HAP-1 (cell line): ENCODE measurements around the gene LTBR.

ENCODE experiments used
- DNase-seq, 2 experiments: peaks; one replicate each; pipeline ENCODE4 v3.0.0-alpha.2; 2016 to 2020; ENCODE audit warnings: low spot score in 2 of 2
- H3K27me3 ChIP-seq: fragments of 250-450 bp; sonication (Bioruptor Pico); 2 replicates; pipeline ENCODE4 v1.5.1; 2020; ENCODE audit warnings: low read depth, mild to moderate bottlenecking, moderate library complexity
- H3K36me3 ChIP-seq: fragments of 250-450 bp; sonication (Bioruptor Pico); replicated peaks from 2 replicates; pipeline ENCODE4 v1.5.1; 2020; ENCODE audit warnings: mild to moderate bottlenecking
- H3K4me1 ChIP-seq: fragments of 250-450 bp; sonication (Bioruptor Pico); 2 replicates; pipeline ENCODE4 v1.5.1; 2020; ENCODE audit warnings: mild to moderate bottlenecking
- H3K4me3 ChIP-seq: fragments of 250-450 bp; sonication (Bioruptor Pico); 2 replicates; pipeline ENCODE4 v1.5.1; 2020; ENCODE audit warnings: mild to moderate bottlenecking, moderate library complexity
- H3K9me3 ChIP-seq: fragments of 250-450 bp; sonication (Bioruptor Pico); 2 replicates; pipeline ENCODE4 v1.5.1; 2020; ENCODE audit warnings: mild to moderate bottlenecking, moderate library complexity
- in situ Hi-C: fragments of 300-500 bp; cut with MboI; formaldehyde crosslinking; loops from 3 replicates; pipeline ENCODE4 v1.14.3; 2020; ENCODE audit warnings: low sequenced_read_pairs, inconsistent platforms, mixed read lengths

Gene LTBR

DNA sequence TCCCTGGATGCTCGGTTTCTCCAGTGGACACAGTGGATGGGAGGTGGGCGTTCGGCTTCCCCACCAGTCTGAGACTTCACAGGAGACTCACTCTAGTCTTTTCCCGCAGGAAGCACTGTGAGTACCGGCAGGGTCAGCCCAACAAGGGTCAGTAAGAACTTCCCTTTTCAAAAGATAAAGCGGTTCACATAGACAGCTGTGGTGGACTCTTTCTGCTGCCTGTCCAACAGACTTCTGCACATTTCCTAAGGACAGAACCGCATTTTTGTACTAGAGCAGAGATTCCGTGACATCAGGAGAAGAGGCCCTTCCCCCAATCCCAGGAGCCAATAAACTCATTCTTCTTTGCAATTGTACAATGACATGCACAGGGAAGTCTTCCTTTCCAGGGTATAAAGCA, 10.4 kb downstream of the LTBR start:
- in situ Hi-C loops: no loop called here
- Histone ChIP-seq H3K4me1 (peaks cover 11% of the 10 kb centered on the region), H3K9me3 (no peaks in the 10 kb centered on the region), H3K4me3 (no peak overlapping the region), H3K36me3 (no peaks in the 10 kb centered on the region), H3K27me3 (no peaks in the 10 kb centered on the region)
- DNase-seq: no peak

- H3K9me3 ChIP-seq: no peaks in the 10 kb centered on the region
- H3K36me3 ChIP-seq: no peaks in the 10 kb centered on the region
- H3K27me3 ChIP-seq: no peaks in the 10 kb centered on the region
- H3K4me1 ChIP-seq: peaks cover 11% of the 10 kb centered on the region
- no peak for DNase-seq
- in situ Hi-C loops: no loop called here
- no peak overlapping the region for H3K4me3 ChIP-seq
These were observed 12.1 kb downstream of the LTBR start for GRCh38 chr12:6396031-6396430.

DNA sequence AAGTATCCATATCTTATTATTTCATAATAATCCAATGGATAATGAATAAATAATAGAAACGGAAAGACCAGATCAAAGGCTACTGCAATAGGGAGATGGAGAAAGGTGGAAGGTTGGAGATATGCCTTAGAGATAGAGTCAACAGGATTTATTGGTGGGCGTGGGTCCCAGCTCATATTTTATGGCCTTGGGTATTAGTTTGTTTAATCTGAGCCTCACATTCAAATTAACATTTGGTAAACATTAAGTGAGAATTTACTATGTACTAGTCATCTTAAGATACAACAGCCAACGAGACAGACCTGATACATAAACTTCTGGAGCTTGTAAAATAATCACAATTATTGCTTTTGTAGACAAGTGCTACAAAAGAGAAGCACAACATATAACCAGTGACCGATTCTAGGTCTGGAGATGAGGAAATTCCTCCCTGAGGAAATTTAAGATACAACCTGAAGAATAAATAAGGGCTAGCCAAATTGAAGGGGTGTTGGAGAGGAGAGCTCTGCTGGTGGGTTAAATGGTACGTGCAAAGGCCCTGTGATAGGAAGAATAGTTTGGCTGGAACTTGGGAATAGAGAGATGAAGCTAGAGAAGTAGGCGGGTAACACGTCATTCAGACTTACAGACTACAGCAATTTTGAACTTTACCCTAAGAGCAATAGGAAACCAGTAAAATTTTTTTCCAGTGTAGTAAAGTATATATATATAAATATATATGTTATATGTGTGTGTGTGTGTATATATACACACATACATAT, 16.1 kb downstream of the LTBR start:
- Histone ChIP-seq H3K4me1 (peaks cover 16% of the 10 kb centered on the region), H3K27me3 (no peaks in the 10 kb centered on the region), H3K9me3 (no peaks in the 10 kb centered on the region), H3K36me3 (no peaks in the 10 kb centered on the region), H3K4me3 (no peak overlapping the region)
- DNase-seq: no peak
- in situ Hi-C loops: no loop called here

DNA sequence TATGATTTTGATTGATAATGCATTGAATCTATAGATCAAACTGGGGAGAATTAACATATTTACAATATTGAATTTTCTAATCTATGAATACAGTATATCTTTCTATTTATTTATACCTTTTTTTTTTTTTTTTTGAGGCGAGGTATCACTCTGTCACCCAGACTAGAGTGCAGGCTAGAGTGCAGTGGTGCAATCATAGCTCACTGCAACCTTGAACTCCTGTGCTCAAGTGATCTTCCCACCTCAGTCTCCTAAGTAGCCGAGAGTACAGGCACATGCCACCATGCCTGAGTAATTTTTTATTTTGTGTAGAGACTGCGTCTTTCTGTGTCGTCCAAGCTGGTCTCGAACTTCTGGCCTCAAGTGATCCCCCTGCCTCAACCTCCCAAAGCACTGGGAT, 20.4 kb downstream of the LTBR start:
- Histone ChIP-seq H3K36me3 (no peaks in the 10 kb centered on the region), H3K9me3 (no peaks in the 10 kb centered on the region), H3K27me3 (no peaks in the 10 kb centered on the region), H3K4me3 (no peak overlapping the region), H3K4me1 (peaks cover 5% of the 10 kb centered on the region; the same call in 1 of the 2 replicates)
- in situ Hi-C loops: no loop called here
- no peak for DNase-seq

- Histone ChIP-seq H3K4me1 (peaks cover 5% of the 10 kb centered on the region; the same call in 1 of the 2 replicates), H3K9me3 (no peaks in the 10 kb centered on the region), H3K4me3 (no peak overlapping the region), H3K27me3 (no peaks in the 10 kb centered on the region), H3K36me3 (no peaks in the 10 kb centered on the region)
- no peak for DNase-seq
- in situ Hi-C loops: no loop called here
These were observed 22.0 kb downstream of the LTBR start for GRCh38 chr12:6405963-6406362.

DNA sequence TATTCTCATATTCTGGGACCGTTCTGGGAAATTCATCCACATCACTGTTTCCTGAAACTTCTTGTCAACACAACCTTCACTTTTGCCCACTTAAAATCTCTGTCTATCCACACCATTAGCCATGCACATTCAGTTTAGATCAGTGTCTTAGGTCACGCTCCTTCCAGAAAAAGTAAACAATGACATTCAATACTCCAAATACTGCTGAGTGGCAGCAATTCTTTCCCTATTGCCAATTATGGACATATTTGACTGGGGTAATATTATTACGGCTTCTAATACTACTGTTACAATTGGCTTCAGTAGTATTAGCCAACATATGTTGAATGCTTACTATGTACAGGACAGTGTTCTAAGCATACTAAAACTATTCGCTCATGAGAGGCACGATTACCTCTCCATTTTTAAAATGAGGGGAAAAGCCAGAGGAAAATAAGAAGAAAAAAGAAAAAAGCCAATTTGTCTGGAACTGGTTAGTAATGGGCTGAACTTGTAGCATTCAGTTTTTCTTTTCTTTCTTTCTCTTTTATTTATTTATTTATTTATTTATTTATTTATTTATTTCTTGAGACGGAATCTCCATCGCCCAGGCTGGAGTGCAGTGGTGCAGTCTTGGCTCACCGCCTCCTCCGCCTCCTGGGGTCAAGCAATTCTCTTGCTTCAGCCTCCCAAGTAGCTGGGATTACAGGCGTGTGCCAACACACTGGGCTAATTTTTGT, 23.4 kb downstream of the LTBR start:
- no peak for DNase-seq

GRCh38 chr12:6416596-6416995, 32.6 kb downstream of the LTBR start:
- Histone ChIP-seq H3K36me3 (no peaks in the 10 kb centered on the region), H3K4me1 (no peaks in the 10 kb centered on the region), H3K27me3 (no peaks in the 10 kb centered on the region), H3K9me3 (no peaks in the 10 kb centered on the region), H3K4me3 (no peak overlapping the region)
- in situ Hi-C loops: no loop called here
- DNase-seq: no peak

More for the DNA sequence above, 23.4 kb downstream of the LTBR start:
- in situ Hi-C loops: no loop called here
- Histone ChIP-seq H3K27me3 (no peaks in the 10 kb centered on the region), H3K9me3 (no peaks in the 10 kb centered on the region), H3K4me3 (no peak overlapping the region), H3K4me1 (peaks cover 5% of the 10 kb centered on the region; the same call in 1 of the 2 replicates), H3K36me3 (no peaks in the 10 kb centered on the region)

GRCh38 chr12:6418796-6419195, 34.8 kb downstream of the LTBR start:
- Histone ChIP-seq H3K4me3 (no peak overlapping the region), H3K4me1 (no peaks in the 10 kb centered on the region; the same call in 1 of the 2 replicates), H3K27me3 (no peaks in the 10 kb centered on the region), H3K9me3 (no peaks in the 10 kb centered on the region), H3K36me3 (no peaks in the 10 kb centered on the region)
- no peak for DNase-seq
- in situ Hi-C loops: no loop called here

GRCh38 chr12:6420364-6420763, 36.4 kb downstream of the LTBR start:
- no peaks in the 10 kb centered on the region for H3K9me3 ChIP-seq
- DNase-seq: no peak
- in situ Hi-C loops: no loop called here

DNA sequence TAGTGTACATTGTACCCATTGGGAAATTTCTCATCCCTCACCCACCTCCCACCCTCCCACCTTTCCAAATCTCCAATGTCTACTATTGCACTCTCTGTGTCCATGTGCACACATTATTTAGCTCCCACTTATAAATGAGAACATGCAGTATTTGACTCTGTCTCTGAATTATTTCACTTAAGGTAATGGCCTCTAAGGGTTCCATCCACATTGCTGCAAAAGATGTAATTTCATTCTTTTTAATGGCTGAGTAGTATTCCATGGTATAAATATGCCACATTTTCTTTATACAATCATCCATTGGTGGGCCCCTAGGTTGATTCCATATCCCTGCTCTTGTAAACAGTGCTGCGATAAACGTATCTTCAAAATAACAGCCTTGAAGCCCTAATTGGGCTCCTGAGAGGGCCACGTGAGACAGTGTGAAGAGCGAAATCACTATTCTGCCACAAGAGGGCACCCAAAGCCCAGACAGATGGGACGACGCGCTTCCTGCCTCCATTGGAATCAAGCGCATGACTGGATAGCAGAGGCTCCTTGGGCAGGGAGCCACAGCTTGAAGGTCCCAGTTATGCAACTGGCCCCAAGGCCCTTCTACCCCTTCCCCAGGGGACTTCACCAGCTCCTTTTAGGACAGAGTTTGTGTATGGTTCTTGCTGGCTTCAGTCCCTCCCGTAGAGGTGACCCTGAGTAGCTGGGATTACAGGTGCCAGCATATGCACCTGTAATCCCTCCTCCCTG, 39.5 kb downstream of the LTBR start:
- Histone ChIP-seq H3K27me3 (no peaks in the 10 kb centered on the region), H3K4me3 (no peak overlapping the region), H3K9me3 (no peaks in the 10 kb centered on the region), H3K36me3 (no peaks in the 10 kb centered on the region), H3K4me1 (no peaks in the 10 kb centered on the region; the same call in 1 of the 2 replicates)
- in situ Hi-C loops: no loop called here
- peak; percentile 82 to 85 for DNase-seq

More at GRCh38 chr12:6420364-6420763, 36.4 kb downstream of the LTBR start:
- Histone ChIP-seq H3K4me1 (no peaks in the 10 kb centered on the region; the same call in 1 of the 2 replicates), H3K4me3 (no peak overlapping the region), H3K27me3 (no peaks in the 10 kb centered on the region), H3K36me3 (no peaks in the 10 kb centered on the region)

DNA sequence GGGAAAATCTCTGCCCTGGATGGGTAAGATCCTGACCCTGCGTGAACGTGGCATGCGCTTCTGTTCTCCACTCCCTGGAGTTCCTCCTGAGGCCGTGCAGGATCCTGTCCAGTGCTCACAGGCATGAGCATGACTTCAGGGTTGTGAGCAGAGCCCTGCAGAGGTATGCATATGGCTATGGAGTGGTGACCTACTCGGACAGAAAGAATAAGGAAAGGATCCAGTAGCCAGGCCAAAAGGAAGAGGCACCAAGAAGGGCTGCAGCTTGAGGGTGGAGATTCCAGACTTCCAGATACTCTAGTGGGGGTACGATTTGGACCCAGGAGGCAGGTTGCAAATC, 40.0 kb downstream of the LTBR start:
- Histone ChIP-seq H3K4me3 (no peak overlapping the region), H3K27me3 (no peaks in the 10 kb centered on the region), H3K36me3 (no peaks in the 10 kb centered on the region), H3K4me1 (no peaks in the 10 kb centered on the region; the same call in 1 of the 2 replicates), H3K9me3 (no peaks in the 10 kb centered on the region)
- in situ Hi-C loops: no loop called here
- no peak for DNase-seq

- Histone ChIP-seq H3K27me3 (no peaks in the 10 kb centered on the region), H3K9me3 (no peaks in the 10 kb centered on the region), H3K36me3 (no peaks in the 10 kb centered on the region), H3K4me3 (no peak overlapping the region), H3K4me1 (no peaks in the 10 kb centered on the region; the same call in 1 of the 2 replicates)
- in situ Hi-C loops: loop anchor here (5.0 kb wide), 1 partner anchor 37 kb away; no protein-coding TSS in a partner anchor
- DNase-seq: no peak
These were observed 40.9 kb downstream of the LTBR start for GRCh38 chr12:6424866-6425265.

DNA sequence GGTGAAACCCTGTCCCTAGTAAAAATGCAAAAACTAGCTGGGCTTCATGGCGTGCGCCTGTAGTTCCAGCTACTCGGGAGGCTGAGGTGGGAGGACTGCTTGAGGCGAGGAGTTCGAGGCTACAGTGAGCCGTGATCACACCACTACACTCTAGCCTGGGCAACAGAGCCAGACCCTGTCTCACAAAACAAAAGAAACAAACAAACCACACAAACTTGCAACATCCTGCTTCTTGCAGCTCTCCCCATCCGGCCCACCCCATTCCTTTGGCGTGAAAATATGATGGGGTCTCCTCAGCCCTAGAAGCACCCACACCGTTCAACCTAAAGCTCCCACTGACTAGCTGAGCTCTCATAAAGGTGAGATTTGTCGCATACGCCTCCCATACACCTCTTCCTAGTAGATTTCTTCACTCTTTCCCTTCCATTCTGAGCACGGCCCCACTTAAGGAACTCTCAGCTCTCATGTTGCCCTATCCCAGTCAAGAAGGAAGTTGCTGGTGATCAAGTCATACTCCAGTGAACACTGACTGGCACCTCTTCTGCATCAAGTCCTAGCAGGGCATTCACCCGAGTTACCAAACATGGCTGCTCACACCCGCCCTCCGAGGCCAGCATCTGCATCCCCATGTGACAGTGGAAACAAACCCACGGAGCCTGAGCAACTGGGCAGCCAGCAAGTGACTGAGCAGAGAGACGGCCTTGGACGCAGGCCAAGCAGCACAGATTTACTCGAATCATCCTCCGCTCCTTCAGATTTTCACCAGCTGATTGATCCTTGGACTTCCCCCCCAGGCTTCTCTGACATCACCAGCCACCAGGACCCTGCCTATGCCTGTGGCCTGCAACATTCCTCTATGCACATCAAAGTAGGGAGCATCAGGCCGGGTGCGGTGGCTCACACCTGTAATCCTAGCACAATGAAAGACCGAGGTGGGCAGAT, 41.9 kb downstream of the LTBR start:
- H3K36me3 ChIP-seq: no peaks in the 10 kb centered on the region
- in situ Hi-C loops: loop anchor here (5.0 kb wide), 1 partner anchor 36 kb away; no protein-coding TSS in a partner anchor
- no peak overlapping the region for H3K4me3 ChIP-seq
- peaks cover 9% of the 10 kb centered on the region for H3K4me1 ChIP-seq
- no peak for DNase-seq
- no peaks in the 10 kb centered on the region for H3K9me3 ChIP-seq
- H3K27me3 ChIP-seq: no peaks in the 10 kb centered on the region
